Activated T-helper 1 cell treated with Interleukin-2 at 50 U/mL for 16 hours (primary cell): ENCODE measurements around the gene TUBB1.
"Not testable (repeated sequence)": the region's sequence is repeated elsewhere in the genome, so short reads cannot be mapped to it uniquely, and the experiment has no call there.

Experiments used
- DNase-seq: peaks from one replicate; pipeline ENCODE4 v3.0.0-alpha.2; 2020; ENCODE audit warnings: low read depth

The TUBB1 gene

GRCh38 chr20:59006167-59006863 is 12.9 kb upstream of the TUBB1 start:
- no peak for DNase-seq

- peak; percentile 25 for DNase-seq
Measured at GRCh38 chr20:59006864-59007664, 12.2 kb upstream of the TUBB1 start, which contains the start of gene CTSZ. CTSZ (minus strand) TSS chr20:59007254; CDS start chr20:59007128, 126 bp downstream.

GRCh38 chr20:59007665-59008511 is 11.3 kb upstream of the TUBB1 start:
- no peak for DNase-seq

- no peak for DNase-seq
Measured at GRCh38 chr20:59008715-59009336, 10.4 kb upstream of the TUBB1 start.

GRCh38 chr20:59010321-59010994 is 8.8 kb upstream of the TUBB1 start:
- no peak for DNase-seq

DNA sequence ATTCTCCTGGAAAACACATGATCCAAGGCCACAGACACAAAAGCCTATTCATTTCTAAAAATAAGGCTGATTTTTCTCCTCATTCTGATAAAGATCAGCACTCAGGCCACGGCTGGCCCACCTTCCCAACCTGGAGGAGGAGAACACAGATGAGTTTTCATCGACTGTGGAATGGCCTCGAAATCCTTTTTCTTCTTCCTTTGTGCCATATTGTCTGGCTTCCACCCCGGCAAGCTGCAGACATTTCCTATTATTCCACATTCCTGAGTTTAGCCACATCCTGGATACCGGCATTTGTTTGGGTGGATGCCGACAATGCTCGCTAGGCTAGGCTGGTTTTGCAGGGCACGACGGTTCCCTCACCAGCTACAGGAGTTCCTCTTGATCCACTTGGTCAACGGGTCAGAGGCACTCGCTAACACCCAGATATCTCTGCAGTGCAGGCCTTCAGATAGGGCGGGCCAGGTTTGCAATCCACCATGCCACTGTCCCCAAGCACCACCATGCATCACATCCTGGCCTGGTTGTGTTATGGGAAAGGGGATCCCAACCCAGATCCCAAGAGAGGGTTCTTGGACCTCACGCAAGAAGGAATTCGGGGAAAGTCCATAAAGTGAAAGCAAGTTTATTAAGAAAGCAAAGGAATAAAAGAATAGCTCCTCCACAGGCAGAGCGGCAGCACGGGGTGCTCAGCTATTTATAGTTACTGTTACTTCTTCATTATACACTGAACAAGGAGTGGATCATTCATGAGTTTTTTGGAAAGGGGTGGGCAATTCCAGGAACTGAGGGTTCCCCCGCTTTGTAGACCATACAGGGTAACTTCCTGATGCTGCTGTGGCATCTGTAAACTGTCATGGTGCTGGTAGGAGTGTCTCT is 8.0 kb upstream of the TUBB1 start:
- DNase-seq = no peak

DNA sequence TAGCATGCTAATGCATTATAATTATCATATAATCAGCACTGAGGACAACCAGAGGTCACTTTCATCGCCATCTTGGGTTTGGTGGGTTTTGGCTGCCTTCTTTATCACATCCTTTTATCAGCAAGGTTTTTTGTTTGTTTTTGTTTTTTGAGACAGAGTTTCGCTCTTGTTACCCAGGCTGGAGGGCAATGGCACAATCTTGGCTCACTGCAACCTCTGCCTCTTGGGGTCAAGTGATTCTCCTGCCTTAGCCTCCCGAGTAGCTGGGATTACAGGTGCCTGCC is 7.4 kb upstream of the TUBB1 start:
- not testable (repeated sequence) for DNase-seq

- DNase-seq = no peak
Measured at GRCh38 chr20:59013031-59013951, 5.9 kb upstream of the TUBB1 start.

GRCh38 chr20:59013959-59014608 is 5.1 kb upstream of the TUBB1 start:
- DNase-seq = no peak

DNA sequence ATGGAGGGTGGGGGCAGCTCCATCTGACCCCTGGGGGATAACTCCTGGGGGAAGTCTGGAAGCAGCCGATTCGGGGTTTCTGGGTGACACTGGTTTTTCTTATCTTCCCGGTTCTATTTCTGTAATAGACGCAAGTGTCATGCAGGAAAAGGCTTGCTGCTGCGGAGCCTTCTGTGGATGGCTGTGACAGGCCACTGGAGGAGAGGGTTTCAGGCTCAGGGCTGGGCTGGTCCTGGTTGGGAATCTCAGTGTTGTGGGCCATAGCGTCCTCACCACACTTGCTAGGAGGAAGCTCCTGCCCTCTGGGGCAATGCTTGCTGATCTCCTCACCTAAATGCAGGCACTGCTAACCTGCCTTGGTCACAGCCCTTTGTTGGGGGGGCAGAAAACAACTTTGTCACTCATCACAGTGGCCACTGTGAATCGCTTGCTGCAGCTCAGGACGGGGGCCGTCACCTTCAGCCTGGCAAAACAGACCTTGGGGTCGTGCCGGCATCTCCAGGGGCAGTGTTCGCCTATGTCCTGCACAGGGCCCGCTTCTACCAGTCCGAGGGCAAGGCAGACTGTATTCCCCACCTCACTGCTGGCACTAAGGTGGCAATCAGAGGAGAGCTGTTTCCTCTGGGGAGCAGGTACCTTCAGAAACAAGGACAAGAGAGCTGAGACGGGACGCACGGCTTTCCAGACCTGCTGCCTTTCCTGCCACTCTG is 4.4 kb upstream of the TUBB1 start:
- no peak for DNase-seq

- no peak for DNase-seq
Measured at GRCh38 chr20:59015411-59015810, 3.8 kb upstream of the TUBB1 start.

DNA sequence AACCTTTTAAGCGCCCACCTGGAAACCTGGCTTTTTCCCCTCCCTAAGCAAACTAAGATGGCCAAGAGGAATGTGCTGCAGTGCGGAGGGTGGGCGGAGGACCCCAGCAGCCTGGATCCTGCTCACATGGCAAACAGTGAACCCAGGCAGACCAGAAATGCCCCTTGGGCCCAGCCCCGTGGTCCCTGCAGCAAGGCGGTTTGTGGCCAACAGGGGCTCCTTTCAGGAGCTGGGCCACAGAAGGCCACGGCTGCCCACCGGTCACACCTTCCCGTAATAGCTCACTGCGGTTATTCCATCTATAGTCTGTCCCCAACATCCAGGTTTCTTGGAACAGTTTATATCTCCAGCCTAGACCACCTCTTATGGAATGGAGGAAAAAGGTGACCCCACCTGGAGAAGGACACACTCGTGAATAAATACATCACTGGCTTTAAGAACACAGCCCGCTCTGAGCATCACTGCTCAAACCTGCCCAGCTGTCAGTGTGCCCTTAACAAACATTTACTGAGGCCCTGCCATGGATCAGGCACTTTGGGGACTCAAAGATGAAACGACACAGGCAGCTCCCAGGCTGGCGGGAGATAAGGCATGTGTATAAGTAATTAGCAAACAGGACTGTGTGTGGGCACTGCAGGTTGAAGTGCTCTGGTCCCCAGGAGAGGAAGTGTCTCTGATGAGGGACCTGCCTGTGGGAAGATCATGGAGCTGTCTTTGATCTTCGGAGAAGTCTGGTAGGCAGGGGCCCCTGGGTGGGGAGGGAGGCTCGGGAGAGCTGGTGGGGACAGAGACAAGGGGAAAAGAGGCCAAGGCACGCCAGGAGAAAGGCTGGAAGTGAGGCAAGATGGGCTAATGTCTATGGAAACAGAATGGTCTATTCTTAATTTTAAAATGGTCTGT is 3.2 kb upstream of the TUBB1 start:
- no peak for DNase-seq

DNA sequence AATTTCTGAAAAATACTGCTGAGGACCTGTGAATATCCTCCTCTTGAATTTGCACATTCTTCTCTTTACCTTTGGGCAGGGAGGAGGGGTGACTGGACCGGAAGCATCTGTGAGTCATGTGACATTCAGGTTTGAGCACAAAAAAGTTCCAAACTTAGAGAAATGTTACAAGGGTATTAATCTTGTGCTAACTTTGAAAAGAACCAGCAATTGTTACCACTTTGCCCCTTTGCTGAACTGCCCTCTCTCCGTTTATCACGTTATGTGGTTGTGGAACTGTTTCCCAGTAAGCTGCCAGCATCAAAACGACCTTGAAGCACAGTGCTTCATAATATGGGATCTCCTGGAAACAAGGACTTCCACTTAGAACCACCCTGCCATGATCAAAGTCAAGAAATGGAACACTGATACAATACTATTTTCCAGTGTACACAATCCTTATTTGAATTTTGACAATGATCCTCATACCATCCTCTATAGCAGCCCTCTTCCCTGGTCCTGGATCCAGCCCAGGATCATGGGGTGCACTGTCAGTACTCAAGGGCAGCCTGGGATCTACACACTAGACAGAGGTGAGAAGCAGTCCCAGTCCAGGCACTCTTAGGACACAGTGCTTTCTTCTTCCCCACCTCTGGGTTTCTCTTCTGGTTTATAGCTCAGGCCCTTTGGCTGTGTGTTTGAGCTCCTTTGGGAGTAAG is 2.3 kb upstream of the TUBB1 start:
- DNase-seq = no peak

DNA sequence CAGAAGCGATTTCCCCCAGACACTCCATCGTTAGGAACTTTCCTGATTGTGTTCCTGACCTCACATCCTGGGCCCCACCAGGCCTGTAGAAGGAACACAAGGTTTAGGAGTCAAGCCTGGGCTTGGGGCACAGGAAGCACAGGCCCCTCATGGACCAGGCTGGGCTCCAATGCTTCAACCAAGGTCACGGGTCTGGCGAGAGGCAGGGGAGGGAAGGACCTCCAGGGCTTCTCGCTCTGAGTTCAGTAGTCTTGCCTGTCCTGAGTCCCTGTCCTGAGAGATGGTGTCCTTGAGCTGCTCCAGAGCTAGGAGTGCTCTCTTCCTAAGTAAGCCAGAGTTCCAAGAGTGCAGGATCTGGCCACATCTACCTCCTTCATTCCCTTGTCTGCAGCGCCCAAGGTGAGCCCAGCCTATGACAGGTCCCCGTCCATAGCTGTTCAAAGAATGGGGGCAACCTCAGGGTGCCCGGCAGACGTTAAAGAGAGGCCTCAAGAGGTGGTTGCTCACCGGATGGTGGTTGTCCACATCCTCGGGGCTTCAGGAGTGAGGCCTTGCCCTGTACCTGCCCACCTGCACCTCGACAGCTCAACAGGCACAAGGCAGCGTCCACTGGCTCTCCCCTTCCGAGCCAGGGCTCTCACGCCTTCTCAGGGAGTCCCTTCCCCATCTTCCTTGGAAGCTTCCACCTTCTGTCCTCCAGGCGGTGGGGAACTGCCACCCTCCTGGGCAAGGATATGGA is 1.6 kb upstream of the TUBB1 start:
- no peak for DNase-seq

- DNase-seq = no peak
Measured at GRCh38 chr20:59018817-59019216, 412 bp upstream of the TUBB1 start.

- no peak for DNase-seq
Measured at GRCh38 chr20:59020938-59021551, 1.8 kb downstream of the TUBB1 start.
